ENCODE results near the gene ZNF292.
"Not testable (repeated sequence)": the region's sequence is repeated elsewhere in the genome, so short reads cannot be mapped to it uniquely, and the experiment has no call there.

ZNF292 gene

GRCh38 chr6:87164004-87164403 is 8.6 kb downstream of the ZNF292 start:
- DNase-seq (ENCODE audit: low read depth): no peak

GRCh38 chr6:87164506-87164905 is 9.1 kb downstream of the ZNF292 start:
- DNase-seq (ENCODE audit: low read depth): no peak

DNA sequence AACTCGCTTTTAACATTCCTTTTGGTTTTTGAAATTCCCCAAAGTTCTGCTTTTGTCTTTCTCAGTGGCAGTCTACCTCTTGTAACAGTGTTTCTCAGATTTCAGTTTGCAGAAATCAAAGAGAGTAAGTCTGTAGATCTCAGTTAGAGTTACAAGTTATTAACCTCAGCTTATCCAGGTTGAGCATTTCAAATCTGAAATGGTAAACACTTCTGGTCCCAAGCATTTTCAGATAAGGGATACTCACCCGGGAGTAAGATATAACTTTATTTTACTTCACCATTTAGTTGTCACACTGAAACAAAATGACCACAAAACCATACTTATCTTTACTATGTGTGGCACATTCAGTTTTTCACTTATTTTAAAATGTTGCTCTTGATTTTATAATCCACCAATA is 9.8 kb downstream of the ZNF292 start:
- no peak for DNase-seq (ENCODE audit: low read depth)

GRCh38 chr6:87171938-87172633 is 16.7 kb downstream of the ZNF292 start:
- no peak for DNase-seq (ENCODE audit: low read depth)

DNA sequence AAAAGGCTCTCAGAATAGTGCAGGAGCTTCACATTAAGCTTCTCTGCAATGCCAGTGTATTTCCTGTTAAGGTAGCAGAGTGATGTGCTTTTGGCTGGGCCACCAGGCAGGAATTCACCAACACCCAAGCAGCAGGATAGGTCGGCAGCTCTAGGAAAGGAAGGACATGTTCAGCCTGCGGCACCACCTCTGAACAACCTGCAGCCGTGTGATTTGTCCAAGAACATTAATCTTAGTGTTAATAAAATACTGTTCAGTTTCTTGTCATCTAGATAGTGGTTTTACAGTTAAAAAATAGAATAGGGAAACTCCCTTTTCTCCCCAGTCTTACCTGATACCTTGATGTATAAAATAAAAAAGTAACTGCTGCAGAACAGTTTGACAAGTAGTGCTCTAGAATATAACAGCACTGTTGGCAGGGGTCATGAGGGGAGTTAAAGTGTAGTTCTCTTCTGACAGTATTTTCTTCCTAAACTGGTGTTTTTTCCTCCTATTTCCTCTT is 18.8 kb downstream of the ZNF292 start:
- no peak for DNase-seq (ENCODE audit: low read depth)

DNA sequence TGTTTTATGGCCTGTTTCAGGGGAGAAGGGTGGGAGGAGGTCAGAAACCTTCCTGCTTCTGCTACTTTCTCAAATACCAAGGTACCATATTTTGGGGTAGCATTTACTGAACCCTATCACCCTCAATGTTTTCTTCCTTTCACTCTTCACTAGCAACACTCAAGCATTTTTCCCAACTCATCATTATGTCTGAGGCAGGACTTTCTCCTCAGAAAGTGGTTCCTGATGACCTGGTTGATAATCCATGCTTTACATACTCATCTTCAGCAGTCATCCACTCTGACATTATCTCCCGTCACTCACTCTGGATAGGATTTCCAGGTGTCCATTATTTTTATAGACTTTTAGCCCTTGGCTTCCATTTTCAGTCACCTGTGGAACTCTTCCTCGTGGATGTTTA is 21.1 kb downstream of the ZNF292 start:
- DNase-seq (ENCODE audit: low read depth): no peak

- DNase-seq (ENCODE audit: low read depth): no peak
Observed at GRCh38 chr6:87180105-87180728, 24.9 kb downstream of the ZNF292 start.

GRCh38 chr6:87181903-87182302 is 26.5 kb downstream of the ZNF292 start:
- no peak for DNase-seq (ENCODE audit: low read depth)

GRCh38 chr6:87182321-87182720 is 27.0 kb downstream of the ZNF292 start:
- DNase-seq (ENCODE audit: low read depth): no peak

GRCh38 chr6:87182940-87183339 is 27.6 kb downstream of the ZNF292 start:
- DNase-seq (ENCODE audit: low read depth): no peak

GRCh38 chr6:87183687-87184086 is 28.3 kb downstream of the ZNF292 start:
- no peak for DNase-seq (ENCODE audit: low read depth)

DNA sequence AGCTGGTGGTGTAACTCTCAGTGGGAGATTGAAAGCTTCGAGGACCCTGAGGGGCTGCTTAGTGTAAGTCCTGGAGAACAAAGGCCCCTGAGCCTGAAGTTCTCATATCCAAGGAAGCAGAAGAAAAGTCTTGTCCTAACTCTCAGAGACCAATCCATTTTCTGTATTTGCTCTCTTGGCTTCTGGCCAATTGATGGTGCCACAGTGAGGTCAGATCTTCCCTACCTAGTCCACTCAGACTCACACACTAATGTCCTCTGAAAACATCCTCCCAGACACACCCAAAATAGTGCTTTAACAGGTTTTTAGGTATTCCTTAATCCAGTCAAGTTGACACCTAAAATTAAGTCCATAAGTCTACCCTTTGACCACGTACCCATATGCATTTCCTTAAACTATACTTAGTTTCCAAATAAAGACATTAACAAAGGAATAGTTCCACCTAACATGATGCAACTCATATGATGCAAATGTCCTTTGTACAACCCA is 29.4 kb downstream of the ZNF292 start:
- no peak for DNase-seq (ENCODE audit: low read depth)

- DNase-seq (ENCODE audit: low read depth): no peak
Observed at GRCh38 chr6:87196275-87196842, 41.0 kb downstream of the ZNF292 start.

DNA sequence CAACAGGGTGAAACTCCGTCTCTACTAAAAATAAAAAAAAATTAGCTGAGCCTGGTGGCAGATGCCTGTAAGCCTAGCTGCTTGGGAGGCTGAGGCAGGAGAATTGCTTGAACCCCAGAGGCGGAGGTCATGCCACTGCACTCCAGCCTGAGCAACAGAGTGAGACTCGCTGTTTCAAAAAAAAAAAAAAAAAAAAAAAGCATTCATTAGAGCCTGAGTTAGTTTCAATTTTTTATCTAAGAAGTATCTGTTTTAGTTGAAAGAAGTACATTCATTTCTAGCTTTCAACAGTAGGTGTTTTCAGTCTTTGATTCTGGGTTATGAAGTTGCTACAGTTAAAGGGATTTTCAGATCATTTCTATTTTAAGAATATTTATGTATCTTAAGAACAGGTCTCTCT is 42.2 kb downstream of the ZNF292 start:
- DNase-seq (ENCODE audit: low read depth): no peak

DNA sequence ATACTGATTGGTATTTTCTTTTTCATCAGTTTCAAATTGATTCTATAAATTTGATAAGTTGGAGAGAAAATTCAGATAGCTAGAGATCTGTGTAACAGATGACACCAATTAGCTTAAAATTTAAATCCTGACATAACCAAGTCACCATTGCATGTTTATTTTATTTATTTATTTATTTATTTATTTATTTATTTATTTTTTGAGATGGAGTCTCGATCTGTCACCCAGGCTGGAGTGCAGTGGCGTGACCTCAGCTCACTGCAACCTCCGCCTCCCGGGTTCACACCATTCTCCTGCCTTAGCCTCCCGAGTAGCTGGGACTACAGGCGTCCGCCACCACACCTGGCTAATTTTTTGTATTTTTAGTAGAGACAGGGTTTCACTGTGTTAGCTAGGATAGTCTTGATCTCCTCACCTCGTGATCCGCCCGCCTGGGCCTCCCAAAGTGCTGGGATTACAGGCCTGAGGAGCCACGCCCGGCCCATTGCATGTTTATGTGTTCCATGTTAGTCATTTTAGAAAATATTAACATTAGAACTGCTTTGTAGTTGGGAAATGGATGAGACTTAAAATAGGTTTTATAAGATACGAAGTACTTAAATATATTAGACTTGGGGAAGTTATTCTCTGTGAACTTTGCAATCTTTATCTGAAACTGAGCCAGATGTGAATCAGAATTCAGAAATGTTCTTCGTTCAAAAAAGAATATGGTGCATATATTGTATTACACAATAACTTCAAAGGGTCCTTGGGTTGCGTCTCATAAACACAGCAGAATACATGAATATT is 42.9 kb downstream of the ZNF292 start:
- DNase-seq (ENCODE audit: low read depth): not testable (repeated sequence)

- no peak for DNase-seq (ENCODE audit: low read depth)
Observed at GRCh38 chr6:87199787-87200186, 44.4 kb downstream of the ZNF292 start.

- no peak for DNase-seq (ENCODE audit: low read depth)
Observed at GRCh38 chr6:87200469-87201175, 45.3 kb downstream of the ZNF292 start.

DNA sequence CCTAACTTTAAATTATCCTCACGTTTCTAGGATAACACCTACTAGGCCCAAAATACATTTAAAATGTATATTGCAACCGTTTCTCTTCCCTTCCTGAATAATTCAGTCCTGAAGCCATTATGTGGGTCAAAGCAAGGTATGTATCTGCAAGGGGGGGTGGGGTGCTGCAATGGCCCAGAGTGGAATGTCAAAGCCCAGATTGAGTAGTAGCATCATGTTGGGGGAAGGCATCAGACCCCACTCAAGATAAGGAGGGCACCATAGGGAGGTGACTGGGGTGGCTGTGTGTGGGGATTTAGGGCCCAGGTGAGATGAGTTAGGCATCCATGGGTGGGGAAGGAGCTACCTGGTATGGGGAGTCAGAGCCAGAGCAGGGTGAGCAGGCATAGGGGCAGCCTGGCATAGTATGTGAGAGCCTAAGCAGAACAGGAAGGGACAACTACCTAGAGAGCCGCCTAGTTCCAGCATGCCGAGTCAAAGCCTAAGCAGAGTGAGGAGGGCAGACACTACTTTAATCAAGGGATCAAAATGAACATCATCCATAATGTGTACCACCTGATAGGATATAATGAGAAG is 48.2 kb downstream of the ZNF292 start:
- no peak for DNase-seq (ENCODE audit: low read depth)

DNA sequence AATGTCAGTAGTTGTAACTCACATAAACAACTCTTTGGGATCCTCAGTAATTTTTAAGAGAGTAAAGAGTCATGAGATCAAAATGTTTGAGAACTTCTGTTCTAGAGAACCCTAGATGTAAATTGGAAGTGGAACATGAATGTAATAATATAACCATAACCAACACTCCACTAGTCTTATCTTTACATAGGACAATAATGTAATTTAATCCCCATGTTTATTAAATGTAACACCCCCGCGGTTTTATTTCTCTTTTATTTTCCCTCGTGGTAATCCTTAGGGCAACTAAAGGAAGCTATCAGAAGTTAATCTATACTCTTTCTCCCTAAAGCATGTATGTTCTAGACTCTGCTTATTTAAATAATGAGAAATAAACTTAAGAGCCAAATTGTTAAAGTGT is 54.4 kb downstream of the ZNF292 start:
- DNase-seq (ENCODE audit: low read depth): no peak

DNA sequence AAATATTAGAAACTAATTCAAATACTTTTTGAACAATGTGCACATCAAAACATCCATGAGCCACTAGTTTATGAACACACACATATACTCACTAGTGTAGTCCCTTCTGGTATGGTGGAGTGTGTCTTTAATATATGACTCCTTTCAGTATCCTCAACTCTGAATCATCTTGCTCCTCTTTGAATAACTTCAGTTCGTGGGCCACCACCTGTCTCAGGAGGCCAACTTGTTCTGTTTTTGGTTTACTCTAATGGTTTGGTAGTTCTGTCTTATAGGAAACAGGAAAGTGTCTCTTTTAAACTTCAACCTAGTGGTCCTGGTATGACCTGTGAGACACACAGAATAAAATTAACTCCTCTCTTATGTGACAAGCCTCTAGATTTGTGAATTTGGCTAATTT is 55.6 kb downstream of the ZNF292 start:
- no peak for DNase-seq (ENCODE audit: low read depth)

DNA sequence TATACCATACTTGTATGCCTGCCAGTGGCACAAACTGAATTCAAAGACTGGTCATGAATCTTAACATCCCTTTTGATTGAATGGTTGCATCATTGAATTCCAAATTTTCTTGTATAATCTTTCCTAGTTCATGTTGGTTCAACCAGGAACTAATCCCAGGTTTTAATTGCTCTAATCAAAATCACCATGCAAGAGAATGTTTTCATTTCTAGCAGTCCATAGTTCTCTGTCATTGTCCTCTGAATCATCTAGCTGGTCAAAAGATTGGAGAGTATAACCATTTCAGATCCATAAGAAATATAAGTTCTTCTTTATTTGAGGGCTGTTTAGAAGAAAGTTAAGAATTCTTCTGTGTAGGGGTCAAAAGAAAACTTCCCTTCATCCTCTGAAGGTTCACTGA is 57.2 kb downstream of the ZNF292 start:
- DNase-seq (ENCODE audit: low read depth): no peak

GRCh38 chr6:87213364-87213763 is 58.0 kb downstream of the ZNF292 start:
- no peak for DNase-seq (ENCODE audit: low read depth)

Data from activated gamma-delta T cell treated with anti-CD3 and anti-CD28 coated beads, Interleukin-2, amount 50 U/mL, for 16 hours (primary cell).